OCI-LY7 (cell line): Measurements from ENCODE around the gene PLXDC1.

Source experiments
- EZH2phosphoT487 ChIP-seq: fragments of 200-600 bp; sonication (generic); IDR thresholded peaks from 2 replicates; pipeline ENCODE4 v1.6.1; 2018; ENCODE audit warnings: low read depth, borderline replicate concordance, mild to moderate bottlenecking, mixed run types, antibody characterized with exemption, low read length, moderate library complexity, mixed read lengths
- TF ChIP-seq, protein P1 (sequence below): fragments of 200-600 bp; sonication (generic); conservative IDR thresholded peaks from 2 replicates; pipeline ENCODE4 v1.5.1; 2014; ENCODE audit warnings: mild to moderate bottlenecking, antibody characterized with exemption, low read length, moderate library complexity, mixed read lengths

DNA sequence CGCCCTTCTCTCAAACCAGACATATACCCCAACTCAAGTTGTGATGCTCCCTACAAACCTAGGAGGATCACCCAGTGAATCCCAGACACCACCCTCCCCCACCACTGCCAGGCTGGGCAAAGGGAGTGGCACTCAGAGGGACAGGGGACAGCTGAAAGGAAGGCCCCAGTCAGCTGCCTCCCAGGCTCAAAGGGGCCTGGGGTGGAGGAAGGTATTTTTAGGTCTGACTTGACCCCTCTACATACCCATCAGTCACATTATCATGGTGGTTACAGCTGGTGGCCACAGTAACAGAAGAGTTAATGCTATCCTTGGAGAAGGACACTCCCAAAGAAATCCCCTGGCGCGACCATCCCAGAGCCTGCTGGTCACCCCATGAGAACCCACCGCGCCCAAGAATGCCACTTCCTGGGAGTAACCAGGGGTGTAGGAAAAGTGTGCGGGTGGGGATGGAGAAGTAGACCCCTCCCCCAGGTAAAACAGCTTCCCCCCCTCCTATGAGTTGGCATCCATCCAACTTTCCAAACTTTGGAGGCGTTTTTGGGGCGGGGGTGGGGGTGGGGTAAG, 44.9 kb upstream of the PLXDC1 start:
- TF ChIP-seq, protein P1, sequence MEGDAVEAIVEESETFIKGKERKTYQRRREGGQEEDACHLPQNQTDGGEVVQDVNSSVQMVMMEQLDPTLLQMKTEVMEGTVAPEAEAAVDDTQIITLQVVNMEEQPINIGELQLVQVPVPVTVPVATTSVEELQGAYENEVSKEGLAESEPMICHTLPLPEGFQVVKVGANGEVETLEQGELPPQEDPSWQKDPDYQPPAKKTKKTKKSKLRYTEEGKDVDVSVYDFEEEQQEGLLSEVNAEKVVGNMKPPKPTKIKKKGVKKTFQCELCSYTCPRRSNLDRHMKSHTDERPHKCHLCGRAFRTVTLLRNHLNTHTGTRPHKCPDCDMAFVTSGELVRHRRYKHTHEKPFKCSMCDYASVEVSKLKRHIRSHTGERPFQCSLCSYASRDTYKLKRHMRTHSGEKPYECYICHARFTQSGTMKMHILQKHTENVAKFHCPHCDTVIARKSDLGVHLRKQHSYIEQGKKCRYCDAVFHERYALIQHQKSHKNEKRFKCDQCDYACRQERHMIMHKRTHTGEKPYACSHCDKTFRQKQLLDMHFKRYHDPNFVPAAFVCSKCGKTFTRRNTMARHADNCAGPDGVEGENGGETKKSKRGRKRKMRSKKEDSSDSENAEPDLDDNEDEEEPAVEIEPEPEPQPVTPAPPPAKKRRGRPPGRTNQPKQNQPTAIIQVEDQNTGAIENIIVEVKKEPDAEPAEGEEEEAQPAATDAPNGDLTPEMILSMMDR = no peak
- no peak for TF ChIP-seq EZH2phosphoT487
